RPMI8226 (cell line): Measurements from ENCODE around the gene FAAP100.

Experiments
- DNase-seq: peaks from one replicate; pipeline ENCODE4 v3.0.0-alpha.2; 2015

FAAP100 gene

DNA sequence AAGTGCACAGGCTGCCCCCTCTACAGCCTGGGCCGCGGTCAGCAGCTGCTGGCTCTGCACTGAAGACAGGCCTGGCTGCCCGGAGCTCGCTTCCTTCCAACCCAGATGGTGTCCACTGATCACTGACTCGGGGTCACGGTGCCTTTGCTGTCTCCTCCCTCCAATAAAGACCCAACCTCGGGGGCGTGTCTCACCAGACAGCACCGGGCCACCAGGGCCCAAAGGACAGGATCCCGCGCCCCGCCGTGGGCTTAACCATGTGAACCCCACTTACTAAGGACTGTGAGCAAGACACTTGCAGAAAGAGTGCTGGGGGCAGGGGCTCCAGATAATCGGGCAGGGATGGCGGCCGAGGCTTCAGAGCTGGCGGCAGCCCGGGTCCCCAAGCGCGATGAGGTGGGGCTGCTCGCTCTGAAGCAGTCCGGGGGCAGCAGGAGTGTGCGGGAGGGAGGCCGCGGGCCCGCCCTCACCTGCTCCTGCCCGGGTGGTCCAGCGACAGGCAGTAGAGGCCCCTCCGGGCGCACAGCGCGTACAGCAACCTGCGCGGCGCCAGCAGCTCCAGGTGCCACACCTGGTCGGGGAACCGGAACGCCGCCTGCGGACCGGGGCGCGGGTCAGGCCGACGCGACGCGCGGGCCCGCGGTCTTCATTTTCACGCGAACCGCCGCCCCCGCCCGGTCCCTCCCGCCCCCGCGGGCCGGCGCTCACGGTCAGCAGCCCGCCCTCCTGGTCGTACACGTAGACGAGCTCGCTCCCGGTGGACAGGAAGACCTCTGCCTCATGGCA, 502 bp downstream of the FAAP100 start:
- no peak for DNase-seq

DNA sequence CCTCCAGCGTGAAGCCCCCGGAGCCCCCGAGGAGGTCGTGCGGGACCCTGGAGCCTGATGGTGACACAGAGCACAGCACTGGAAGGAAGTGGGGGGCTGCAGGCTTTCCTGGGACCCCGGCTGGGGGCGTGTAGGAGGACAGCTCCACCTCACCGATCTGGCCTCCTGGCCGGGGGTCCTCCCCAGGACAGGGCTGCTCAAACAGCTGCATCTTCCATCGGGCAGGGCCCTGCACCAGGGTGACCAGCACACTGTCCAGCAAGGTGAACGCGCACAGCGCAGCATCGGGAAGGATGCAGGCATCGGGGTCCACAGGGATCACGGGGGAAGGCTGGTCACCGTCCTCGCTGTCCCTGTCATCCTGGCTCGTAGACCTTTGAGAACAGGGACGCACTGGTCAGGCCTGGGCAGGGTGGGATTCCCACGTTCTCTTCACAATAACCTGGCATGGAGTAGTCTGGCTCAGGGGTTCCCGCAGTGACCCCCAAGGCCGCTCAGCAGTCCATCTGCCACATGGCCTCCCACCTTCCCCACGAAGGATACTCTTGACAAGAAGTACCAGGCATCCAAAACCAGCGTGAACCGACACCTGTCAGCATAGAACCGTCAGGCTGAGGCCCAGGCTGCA, 1.2 kb downstream of the FAAP100 start:
- DNase-seq: no peak

DNA sequence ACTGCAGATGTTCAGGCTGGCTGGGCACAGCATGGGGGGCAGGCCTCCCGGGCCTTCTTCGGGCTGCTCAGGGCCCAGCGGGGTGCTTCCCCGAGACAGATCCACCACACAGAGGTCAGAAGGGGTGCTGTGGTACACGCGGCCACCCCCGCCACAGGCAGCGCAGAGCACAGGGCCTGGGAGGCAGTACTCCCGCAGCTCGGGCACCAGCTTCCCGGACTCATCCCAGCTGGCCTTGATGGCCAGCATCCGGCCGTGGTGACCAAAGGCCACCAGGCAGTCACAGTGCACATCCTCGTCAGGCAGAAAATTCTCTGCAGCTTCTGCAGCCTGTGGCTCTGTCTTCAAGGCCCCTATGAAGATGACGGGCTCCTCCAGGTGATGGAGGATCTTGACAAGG, 1.9 kb downstream of the FAAP100 start:
- no peak for DNase-seq

DNA sequence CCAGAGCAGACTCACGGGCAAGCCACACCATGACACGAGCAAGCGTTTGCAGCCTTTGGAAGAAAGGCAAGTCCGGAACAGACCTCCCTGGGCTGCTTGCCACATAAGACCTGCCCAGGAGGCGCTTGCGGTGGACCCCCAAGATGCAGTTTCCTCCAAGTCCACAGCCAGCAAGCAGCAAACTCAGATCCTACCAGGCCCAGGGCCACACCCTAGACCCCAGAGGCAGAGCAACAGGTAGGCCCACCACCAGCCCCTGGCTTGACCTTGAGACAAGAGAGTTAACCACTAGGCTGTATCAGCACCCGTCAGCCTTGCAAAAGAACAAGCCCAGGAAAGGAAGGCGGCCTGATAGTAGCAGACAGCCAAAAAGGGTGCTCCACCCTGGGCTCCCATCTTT, 2.3 kb downstream of the FAAP100 start:
- no peak for DNase-seq

DNA sequence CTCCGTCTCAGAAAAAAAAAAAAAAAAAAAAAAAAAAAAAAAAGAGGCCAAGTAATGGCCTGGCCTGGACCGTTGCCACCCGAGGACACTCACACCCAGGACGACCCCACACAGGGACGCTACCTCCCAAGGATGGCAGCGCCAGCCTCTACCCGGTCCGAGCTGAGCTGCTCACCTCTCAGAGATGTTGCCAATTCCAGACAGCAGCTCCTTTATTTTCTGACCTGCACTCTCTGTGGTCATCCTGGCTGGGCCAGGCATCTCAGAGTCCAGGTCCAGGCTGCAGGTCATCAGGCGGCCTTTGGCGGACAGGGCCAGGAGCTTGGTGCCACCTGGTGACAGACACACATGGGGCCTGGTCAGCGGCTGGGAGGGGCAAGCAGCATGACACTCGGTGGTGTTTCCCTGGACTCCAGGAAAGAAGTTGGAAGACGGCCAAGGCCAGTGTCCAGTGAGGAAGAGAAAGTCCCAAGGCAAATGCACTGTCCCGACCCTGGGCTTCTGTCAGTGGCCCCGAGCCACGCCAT, 3.1 kb downstream of the FAAP100 start:
- DNase-seq: no peak

DNA sequence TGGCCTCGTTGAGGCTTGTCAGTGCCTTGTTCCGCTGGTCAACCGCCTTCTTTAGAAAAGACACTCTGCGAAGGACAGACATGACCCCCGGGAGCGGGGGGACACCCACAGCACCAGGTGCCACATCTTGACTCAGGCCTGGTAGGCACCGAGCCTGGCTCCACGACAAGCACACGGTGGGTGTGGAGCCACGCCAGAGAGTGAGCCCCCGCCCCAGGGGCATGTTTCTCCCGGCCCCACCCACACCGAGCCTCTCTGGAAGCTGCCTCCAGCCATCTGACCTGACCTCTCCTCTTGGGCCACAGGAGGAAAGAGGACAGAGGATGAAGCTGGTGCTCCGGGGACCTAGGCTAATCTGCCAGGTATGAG, 4.6 kb downstream of the FAAP100 start:
- no peak for DNase-seq

DNA sequence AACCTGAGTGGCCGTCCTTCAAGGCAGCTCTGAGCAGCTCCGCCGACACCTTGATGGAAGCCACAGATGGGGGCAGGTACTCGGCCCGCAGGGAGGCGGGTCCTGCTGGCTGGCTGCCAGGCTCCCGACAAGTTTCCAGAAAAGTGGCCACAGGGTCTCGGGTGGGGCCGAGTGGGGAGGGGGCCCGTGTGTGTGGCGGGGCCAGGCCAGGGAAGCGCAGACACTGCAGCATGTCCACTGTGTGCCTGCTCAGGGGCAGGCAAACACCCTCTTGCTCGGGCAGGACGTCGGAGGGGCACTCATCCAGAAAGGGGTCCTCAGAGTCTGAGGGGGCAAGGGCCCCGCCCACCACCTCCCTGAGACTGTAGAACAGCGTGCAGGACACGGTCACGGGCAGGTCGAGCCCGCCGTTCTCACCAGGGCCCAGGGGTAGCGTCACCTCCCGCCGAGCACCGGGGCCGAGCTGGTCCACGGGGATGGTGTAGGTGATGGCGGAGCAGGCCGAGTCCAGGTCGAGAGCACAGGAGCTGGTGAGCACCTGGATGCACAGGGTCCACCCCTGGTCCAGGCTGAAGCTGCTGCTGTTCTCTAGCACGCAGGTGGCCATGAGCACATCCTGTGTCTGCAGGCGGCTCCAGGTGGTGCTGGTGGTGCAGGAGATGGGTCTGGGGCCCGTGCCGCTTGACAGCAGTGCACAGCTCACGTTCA, 5.1 kb downstream of the FAAP100 start:
- no peak for DNase-seq

DNA sequence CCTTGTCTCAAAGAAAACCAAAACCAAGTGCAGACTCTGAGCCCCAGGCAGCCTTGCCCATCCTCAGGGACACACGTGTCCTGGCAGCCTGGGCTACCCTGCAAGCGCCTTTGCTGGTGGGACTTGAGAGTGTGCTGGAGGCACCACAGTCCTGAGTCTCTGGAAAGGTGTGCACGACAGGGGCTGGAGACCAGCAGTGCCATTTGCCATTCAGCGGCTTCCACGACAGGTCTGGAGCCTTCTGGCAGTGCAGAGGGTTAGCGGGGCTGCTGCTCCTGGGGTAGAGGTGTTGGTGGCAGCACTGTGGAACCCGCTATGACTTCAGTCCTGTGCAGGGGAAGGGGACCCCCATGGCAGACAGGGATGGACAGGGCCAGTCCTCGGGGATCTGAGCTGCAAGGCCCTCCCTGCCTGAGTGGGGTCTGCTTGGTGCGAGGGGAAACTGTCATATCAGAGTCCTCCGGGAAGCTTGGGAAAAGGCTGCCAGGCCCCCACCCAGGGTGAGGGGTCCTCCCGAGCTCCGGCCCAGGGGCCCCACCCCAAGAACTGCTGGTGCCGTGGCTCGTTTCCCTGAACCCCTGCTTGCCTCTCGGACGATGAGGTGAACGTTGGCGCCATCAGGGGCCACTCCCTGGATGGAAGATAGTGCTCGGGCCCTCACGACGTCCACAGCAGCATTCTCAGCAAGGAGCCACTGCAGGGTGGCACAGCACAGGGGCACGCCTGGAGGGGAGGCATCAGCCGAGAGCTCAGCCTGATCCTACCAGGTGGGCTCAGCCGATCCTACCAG, 6.8 kb downstream of the FAAP100 start:
- DNase-seq: no peak

DNA sequence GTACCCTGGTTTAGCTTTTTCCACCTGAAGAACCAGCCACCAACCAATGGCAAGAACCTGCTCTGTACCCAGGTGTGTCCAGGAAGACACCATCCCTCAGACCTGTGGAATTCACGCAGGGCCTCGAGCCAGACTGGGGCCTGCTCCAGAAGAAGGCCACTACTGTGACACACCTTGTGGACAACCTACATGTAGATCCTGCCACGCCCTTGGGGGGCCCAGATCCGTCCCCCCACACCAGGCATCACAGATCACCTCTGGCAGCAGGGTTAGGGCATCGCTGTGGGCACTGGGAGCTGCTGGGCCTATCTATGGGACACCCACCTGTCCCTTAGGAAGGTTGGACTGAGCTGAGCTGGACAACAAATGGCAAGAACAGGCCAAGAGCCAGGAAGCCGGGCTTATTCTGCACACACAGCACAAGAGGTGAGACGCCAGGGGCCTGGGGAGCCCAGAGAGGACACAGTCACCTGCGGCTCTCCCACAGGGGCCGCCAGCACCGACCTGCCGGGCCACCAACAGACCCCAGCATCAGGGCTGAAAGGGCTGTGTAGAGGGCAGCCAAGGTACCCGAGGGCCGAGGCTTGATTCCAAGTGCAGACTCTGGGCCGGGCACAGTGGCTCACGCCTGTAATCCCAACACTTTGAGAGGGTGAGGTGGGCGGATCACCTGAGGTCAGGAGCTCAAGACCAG, 7.7 kb downstream of the FAAP100 start:
- DNase-seq: no peak

DNA sequence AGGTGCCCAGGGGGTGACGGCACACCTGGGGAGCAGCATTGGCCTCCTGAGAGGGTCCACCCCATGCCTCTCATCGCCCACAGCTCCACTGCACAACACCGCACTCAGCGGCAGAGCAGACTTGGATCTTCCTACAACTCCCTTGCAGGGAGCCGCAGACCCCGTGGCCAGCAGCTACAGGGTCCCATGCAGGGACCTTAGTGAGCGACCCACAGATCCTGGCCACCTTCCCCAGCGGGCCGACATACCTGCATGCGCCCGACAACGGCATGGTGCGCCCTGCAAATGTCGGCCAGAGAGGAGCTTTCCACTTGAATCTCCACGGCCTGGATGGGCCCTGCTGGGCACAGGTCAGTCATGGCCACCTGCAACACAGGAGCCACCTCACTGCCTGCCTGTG, 8.4 kb downstream of the FAAP100 start:
- no peak for DNase-seq

DNA sequence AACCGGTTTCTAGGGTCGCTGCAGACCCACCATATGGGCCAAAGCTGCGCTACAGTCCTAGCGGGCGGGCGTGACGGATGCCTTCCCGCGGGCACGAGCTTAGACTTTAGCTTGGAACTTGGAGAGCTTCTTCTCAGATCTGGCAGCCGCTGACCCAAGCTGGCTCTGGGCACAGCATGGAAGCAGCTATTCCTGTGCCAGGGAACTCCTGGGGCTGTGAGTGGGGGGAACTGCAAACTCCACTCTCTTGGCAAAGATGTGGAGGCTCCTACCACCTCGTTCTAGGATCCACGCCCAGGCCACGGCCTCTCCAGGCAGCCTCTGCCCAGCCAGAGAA, 8.8 kb downstream of the FAAP100 start:
- no peak for DNase-seq

DNA sequence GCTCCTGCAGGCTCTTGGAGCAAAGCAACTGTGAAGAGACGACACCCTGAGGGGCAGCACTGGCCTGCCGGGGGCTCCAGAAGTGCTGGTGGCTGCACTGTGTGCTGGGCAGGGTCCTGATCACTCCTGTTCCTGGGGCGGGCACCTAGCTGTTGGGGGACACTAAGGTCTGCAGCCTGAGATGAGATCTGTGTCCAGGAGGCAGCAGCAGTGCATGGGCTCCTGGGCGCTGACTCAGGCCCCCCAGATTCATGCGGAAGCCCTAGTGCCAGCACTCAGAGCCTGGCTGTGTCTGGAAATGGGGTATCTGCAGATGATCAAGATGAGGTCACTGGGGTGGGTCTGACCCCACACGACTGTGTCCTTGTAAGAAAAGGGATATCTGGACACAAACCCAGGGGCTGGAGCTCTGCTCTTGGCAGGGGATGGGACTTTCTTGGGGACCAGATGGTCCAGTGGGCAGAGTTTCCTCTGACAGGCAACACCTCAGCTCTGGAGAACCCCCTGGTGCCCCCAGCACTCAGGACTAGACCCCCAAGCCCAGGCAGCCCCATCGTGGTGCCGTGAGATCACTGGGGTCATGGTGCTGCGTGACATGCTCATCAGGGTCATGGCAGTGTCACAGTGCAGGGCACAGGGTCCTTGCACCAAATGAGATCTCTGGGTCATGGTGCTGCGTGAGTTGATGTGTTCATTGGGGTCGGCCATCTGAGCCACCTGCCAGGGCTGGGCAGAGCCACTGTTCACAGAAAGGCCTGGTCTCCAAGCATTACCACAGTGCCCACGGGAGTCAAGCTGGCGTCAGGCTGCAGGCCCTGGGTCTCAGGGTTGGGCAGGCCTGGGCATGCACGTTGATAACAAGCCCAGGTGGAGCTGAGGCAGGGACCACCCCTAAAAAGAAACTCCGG, 9.5 kb downstream of the FAAP100 start:
- DNase-seq: no peak

DNA sequence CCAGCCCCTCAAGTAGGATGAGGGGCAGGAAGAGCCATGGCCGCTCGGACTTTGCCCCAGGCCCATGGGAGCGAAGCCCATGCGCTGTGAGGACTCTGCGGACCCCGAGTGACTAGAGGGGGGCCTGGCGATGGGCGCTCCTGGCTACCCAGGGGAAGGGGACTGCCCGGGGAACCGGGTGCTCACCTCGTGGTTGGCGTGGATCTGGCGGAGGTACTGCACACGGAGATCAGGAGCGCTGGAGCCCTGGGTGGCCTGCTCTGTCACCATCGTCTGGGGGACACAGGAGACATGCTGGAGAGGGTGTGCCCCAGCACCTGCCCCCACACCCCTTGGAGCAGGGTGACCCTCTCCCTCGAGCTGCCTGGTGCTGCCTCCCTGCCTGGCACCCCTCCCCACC, 11.0 kb downstream of the FAAP100 start:
- no peak for DNase-seq

DNA sequence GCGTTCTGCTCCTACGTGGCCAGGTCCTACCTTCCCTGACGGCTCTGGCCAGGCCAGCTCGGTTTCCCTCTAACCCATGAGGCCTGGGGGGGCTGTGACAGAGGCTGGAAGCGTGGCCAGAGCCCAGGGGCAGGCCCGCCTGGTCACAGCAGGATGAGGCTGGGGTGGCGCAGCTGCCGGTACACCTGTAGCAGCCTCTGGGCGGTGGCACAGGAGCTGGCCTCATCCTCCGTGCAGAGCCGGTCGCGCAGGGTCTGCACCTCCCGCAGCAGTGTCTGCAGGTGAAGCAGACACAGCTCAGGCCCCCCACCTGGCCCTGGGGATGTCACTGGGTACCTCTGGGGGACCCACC, 11.5 kb downstream of the FAAP100 start:
- DNase-seq: no peak

DNA sequence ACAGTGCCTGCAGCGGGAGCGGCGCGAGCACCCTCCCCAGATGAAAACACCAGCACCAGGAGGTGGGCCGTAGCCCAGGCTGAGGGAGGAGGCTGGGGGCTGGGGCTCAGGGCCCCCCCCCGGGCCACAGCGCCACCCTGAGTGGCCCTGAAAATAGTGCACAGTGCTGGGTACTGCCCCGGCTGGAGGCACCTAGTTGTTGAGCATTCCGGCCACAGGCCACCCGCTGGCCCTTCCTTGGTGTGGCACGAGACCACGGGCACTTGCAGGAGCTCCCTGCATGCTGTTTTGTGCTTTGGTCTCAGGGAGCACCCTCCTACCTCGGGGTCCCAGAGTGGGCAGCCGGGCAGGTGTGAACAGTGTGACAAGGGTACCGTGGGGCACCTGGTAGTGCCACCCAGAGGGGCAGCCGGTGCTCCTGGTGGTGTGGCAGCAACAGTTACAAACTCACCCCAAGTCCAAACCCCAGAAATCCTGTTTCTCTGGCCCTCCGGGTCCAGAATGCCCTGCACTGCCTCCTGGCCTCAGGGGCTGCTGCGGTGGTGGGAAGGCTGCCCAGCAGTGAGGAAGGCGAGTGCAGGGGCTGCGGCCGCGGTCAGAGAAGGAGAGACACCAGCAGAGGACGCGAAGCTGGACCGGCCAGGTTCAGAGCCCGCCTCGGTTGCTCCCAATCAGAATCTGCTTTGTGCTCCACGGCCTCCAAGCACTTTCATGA, 12.0 kb downstream of the FAAP100 start:
- DNase-seq: no peak

DNA sequence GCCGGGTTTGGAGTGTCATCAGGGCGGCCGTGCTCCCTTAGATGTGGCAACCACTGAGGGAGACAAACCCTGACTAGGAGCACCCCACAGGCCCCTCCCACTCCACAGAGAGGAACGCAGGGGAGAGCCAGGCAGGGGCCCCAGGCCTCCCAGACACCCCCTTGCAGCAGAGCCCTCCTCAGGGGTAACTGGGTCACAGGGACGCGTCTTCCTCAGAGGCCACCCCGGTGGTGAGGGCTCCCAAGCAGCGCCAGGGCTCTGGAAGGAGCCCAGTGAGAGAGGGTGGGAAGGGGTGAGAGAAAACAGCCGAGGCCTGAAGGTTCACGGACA, 12.6 kb downstream of the FAAP100 start:
- DNase-seq: no peak

DNA sequence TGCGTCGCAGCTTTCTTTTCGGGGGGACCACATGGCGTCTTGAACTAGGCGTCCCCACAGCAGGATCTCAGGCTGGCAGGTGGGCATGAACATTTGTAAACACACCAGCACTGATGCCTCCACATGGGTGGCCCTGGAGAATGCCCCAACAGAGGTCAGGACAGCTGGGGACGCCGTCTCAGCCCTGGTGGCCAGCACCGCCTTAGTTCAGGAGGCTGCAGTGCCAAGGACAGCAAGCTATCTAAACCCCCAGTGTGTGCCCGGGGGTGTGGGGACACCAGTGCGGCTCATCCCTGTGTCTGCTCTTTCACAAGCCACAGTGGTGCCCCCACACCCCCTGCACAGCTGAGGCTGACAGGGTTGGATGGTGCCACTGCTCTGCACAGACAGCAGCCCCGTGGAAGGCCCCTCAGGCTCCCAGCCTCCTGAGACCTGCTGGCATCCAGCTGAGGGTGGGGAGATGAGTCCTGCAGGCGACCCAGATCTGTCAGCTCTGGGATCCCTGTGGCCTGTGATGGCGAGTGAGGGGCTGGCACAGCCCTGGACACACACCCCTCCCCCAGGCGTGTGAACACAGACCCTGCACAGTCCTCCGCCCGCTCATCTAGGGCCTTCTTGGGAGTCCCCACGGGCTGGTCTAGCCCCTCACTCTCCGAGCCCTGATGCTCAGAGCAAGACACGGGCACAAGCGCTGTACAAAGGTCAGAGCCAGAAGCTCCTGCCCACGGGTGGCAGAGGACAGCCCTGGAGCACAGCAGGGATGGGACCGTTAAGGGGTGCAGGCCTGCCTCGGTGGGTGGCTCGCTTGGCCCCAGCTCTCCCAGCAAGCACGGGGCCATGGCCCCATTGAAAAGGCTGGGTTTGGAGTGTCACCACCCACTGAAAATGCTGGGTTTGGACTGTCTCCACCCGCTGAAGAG, 13.2 kb downstream of the FAAP100 start:
- DNase-seq: no peak

DNA sequence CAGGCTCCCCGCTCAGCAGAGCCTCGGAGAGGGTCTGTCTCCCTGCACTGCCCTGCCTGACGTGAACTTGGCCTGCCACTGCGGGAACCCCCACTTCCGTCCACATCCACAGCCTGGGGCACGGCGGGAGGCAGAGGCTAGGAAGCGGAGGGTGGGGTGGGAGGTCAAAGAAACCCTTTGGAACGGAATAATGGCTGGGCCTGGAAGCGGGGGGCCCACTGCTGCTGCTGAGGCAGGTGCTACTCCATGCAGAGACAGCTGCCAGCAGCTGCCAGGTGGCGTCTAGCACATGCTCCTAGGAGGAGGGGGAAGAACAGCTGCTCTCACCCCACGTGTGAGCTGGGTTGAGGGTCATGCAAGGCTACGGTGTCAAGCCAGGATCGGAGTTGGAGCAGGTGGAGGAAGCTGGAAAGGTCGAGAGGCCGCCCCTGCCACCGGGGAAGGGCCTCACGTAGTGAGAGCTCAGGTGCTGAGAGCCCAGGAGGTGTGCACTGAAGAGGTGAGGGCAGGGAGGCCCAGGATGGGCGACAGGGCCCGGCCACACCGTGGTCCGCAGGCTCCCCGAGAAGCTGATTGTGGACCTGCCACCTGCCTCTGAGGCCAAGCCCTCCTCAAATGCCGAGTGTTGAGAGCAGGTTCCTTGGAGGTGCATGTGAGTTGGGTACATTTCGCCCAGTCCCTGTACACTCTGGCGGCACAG, 14.1 kb downstream of the FAAP100 start:
- DNase-seq: peak; percentile 94

DNA sequence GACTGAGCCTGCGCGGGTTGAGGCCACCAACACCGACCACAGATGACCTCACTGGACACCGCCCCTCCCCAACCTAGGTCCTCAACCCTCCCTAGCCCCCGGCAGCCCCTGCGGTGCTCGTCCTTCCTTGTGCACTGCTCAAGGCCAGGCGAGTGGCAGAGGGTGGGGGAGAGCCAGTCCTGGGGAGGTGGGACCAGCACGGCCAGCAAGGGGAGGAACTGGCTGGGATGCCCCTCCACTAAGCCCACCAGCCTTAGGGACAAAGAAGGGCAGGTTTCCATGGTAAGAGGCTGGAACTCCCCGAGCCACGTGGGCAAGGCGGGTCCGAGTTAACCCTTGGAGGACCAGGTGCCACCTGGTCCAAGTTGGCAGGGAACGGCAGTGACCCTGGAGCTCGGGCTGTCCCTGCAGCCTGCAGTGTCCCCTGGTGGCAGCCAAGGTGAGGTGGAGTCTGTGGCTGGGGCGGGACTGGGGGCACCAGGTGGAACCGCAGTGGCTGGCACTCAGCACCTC, 14.8 kb downstream of the FAAP100 start:
- peak; percentile 88 for DNase-seq
